ENCODE data around the gene FIBP.

Gene FIBP

GRCh38 chr11:65867284-65868071 is 20.8 kb downstream of the FIBP start:
- no peak for DNase-seq (ENCODE audit: low spot score)
- in situ Hi-C loops (cut with MboI; ENCODE audit: low sequenced_read_pairs, unreplicated experiment): no loop called here
- no peak for TF ChIP-seq CTCF (IDR thresholded peaks at IDR 0.05; ENCODE audit: borderline replicate concordance, control extremely low read depth, extremely low read depth, insufficient read depth, missing control alignments)

- TF ChIP-seq CTCF (IDR thresholded peaks at IDR 0.05; ENCODE audit: borderline replicate concordance, control extremely low read depth, extremely low read depth, insufficient read depth, missing control alignments): no peak
- in situ Hi-C loops (cut with MboI; ENCODE audit: low sequenced_read_pairs, unreplicated experiment): no loop called here
- DNase-seq (ENCODE audit: low spot score): no peak
Measured at GRCh38 chr11:65866509-65867283, 21.6 kb downstream of the FIBP start.

GRCh38 chr11:65865550-65866172 is 22.6 kb downstream of the FIBP start:
- DNase-seq (ENCODE audit: low spot score): no peak
- in situ Hi-C loops (cut with MboI; ENCODE audit: low sequenced_read_pairs, unreplicated experiment): no loop called here
- TF ChIP-seq CTCF (IDR thresholded peaks at IDR 0.05; ENCODE audit: borderline replicate concordance, control extremely low read depth, extremely low read depth, insufficient read depth, missing control alignments): no peak

GRCh38 chr11:65864706-65865471 is 23.4 kb downstream of the FIBP start:
- in situ Hi-C loops (cut with MboI; ENCODE audit: low sequenced_read_pairs, unreplicated experiment): no loop called here
- no peak for TF ChIP-seq CTCF (IDR thresholded peaks at IDR 0.05; ENCODE audit: borderline replicate concordance, control extremely low read depth, extremely low read depth, insufficient read depth, missing control alignments)
- DNase-seq (ENCODE audit: low spot score): no peak

- in situ Hi-C loops (cut with MboI; ENCODE audit: low sequenced_read_pairs, unreplicated experiment): no loop called here
- no peak for DNase-seq (ENCODE audit: low spot score)
- TF ChIP-seq CTCF (IDR thresholded peaks at IDR 0.05; ENCODE audit: borderline replicate concordance, control extremely low read depth, extremely low read depth, insufficient read depth, missing control alignments): no peak
Measured at GRCh38 chr11:65863889-65864705, 24.2 kb downstream of the FIBP start.
